GM23338 (cell line): Measurements from ENCODE around the gene ABCA4.

ENCODE experiments used
- CREB1 ChIP-seq: fragments of 250-450 bp; sonication (Bioruptor Pico); IDR thresholded peaks from 2 replicates; pipeline ENCODE4 v1.5.0; 2020; ENCODE audit warnings: low read depth, mild to moderate bottlenecking, moderate library complexity
- EZH2 ChIP-seq: fragments of 200-600 bp; sonication (generic); IDR thresholded peaks from one replicate; pipeline ENCODE4 v1.8.0; 2017; ENCODE audit warnings: antibody characterized with exemption, mild to moderate bottlenecking, low read depth; ENCODE audit not compliant: unreplicated experiment
- EZH2phosphoT487 ChIP-seq: fragments of 200-600 bp; sonication (generic); IDR thresholded peaks from one replicate; pipeline ENCODE4 v1.8.1; 2018; ENCODE audit warnings: antibody characterized with exemption; ENCODE audit not compliant: unreplicated experiment
- JUNB ChIP-seq: IDR thresholded peaks from one replicate; pipeline ENCODE4 v1.6.1; 2016; ENCODE audit warnings: antibody characterized with exemption; ENCODE audit not compliant: unreplicated experiment
- NANOG ChIP-seq: IDR thresholded peaks from 2 replicates; pipeline ENCODE4 v1.6.1; 2016; ENCODE audit warnings: antibody characterized with exemption, borderline replicate concordance
- POLR2AphosphoS5 ChIP-seq: IDR thresholded peaks from 2 replicates; pipeline ENCODE4 v1.6.1; 2016; ENCODE audit warnings: antibody characterized with exemption, low read depth
- TF ChIP-seq, protein P1 (sequence below): IDR thresholded peaks from one replicate; pipeline ENCODE4 v1.6.1; 2018; ENCODE audit warnings: antibody characterized with exemption; ENCODE audit not compliant: unreplicated experiment
- TF ChIP-seq, protein P2 (sequence below), 2 experiments: fragments of 200-600 bp in 1 of 2; sonication (generic) in 1 of 2; conservative IDR thresholded peaks; 2 replicates each; pipeline versions ENCODE4 v1.5.1 to v1.6.1; 2016 to 2017; ENCODE audit warnings: antibody characterized with exemption in 2 of 2, low read depth in 2 of 2, mild to moderate bottlenecking in 2 of 2, moderate library complexity in 1 of 2
- TF ChIP-seq, protein P3 (sequence below): IDR thresholded peaks from 2 replicates; pipeline ENCODE4 v1.6.1; 2016; ENCODE audit warnings: antibody characterized with exemption

DNA sequence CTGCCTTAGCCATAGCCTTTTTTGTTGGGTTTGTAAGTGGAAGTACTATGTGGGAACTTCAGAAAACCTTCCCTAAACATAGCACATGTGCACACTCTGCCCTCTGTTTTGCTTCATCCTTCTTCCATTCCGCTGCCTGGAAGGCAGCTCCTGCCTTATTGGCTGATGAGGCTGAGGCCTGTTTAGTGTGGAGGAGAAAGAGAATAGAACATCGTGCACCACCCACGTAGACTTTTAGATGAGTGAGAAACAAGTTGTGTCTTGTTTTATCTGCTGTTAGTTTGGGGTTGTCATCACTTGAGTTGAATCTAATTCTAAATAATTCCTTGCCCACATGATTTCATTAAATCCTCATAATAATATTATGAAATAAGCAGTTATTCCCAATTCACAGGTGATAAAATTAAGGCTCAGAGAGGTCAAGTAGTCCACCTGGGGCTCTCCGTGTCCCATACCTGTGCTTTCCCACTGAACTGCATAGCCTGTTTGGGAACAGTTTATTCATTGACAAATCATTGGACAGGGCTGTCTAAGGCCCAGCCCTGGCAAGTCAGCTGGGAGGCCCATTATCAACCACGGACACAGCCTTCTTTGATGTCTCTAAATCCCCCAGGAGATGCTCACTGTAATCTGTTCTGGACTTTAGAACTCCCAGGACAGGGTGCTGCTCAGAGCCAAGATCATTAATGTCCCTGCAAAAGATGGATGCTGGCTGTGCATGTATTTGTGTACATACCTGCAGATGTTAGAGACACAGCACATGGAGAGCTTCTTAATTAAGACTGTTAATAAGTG, 93.0 kb downstream of the ABCA4 start:
- TF ChIP-seq, protein P1, sequence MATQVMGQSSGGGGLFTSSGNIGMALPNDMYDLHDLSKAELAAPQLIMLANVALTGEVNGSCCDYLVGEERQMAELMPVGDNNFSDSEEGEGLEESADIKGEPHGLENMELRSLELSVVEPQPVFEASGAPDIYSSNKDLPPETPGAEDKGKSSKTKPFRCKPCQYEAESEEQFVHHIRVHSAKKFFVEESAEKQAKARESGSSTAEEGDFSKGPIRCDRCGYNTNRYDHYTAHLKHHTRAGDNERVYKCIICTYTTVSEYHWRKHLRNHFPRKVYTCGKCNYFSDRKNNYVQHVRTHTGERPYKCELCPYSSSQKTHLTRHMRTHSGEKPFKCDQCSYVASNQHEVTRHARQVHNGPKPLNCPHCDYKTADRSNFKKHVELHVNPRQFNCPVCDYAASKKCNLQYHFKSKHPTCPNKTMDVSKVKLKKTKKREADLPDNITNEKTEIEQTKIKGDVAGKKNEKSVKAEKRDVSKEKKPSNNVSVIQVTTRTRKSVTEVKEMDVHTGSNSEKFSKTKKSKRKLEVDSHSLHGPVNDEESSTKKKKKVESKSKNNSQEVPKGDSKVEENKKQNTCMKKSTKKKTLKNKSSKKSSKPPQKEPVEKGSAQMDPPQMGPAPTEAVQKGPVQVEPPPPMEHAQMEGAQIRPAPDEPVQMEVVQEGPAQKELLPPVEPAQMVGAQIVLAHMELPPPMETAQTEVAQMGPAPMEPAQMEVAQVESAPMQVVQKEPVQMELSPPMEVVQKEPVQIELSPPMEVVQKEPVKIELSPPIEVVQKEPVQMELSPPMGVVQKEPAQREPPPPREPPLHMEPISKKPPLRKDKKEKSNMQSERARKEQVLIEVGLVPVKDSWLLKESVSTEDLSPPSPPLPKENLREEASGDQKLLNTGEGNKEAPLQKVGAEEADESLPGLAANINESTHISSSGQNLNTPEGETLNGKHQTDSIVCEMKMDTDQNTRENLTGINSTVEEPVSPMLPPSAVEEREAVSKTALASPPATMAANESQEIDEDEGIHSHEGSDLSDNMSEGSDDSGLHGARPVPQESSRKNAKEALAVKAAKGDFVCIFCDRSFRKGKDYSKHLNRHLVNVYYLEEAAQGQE = no peak
- TF ChIP-seq, protein P2, sequence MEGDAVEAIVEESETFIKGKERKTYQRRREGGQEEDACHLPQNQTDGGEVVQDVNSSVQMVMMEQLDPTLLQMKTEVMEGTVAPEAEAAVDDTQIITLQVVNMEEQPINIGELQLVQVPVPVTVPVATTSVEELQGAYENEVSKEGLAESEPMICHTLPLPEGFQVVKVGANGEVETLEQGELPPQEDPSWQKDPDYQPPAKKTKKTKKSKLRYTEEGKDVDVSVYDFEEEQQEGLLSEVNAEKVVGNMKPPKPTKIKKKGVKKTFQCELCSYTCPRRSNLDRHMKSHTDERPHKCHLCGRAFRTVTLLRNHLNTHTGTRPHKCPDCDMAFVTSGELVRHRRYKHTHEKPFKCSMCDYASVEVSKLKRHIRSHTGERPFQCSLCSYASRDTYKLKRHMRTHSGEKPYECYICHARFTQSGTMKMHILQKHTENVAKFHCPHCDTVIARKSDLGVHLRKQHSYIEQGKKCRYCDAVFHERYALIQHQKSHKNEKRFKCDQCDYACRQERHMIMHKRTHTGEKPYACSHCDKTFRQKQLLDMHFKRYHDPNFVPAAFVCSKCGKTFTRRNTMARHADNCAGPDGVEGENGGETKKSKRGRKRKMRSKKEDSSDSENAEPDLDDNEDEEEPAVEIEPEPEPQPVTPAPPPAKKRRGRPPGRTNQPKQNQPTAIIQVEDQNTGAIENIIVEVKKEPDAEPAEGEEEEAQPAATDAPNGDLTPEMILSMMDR (conservative IDR thresholded peaks at IDR 0.05; ENCODE audit: low read depth in 2 of 2) = no peak
- TF ChIP-seq POLR2AphosphoS5 (no peak), CREB1 (no peak), EZH2phosphoT487 (no peak), NANOG (no peak), EZH2 (no peak), JUNB (no peak)
- TF ChIP-seq, protein P3, sequence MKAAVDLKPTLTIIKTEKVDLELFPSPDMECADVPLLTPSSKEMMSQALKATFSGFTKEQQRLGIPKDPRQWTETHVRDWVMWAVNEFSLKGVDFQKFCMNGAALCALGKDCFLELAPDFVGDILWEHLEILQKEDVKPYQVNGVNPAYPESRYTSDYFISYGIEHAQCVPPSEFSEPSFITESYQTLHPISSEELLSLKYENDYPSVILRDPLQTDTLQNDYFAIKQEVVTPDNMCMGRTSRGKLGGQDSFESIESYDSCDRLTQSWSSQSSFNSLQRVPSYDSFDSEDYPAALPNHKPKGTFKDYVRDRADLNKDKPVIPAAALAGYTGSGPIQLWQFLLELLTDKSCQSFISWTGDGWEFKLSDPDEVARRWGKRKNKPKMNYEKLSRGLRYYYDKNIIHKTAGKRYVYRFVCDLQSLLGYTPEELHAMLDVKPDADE = no peak
